ENCODE data around the gene CYP3A7.
"Not testable (repeated sequence)": the region's sequence is repeated elsewhere in the genome, so short reads cannot be mapped to it uniquely, and the experiment has no call there.

CYP3A7 gene

DNA sequence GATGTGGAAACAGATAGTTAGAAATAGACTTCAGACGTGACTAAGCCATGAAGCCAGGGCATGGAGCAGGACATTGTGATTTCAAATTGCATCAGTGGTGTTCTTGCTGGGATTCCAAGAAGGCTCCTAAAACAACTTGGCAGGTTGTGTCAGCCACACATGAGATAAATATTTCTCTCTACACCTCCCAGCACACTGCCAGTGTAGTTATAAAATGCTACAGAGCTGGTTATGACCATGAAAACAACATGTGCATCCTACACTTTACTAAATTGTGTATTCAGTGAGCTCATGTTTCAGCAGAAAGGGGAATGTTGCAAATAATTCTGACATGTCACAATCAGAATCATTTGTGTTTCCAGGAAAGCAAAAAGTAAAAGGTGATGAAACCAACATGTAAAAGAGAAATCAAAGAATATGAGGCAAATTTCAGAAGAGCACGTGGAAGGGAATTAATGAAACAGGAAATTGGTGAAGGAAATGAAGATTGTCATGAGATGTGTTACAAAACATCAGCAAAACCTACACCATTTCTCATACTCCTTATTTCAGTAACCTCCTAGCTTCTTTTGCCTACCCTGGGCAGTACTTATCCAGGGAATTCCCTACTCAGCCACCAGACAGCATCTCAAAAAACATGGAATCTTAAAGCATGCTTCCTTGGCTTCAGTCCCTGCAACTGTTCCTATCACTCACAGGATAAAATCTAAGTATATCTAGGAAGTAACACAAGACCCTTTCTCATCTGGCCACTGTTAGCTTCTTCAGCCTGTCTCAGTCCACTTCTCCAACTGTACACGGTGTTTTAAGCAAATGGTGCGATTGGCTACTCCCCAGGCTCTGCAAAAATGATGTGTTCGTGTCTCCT, 5.8 kb upstream of the CYP3A7 start:
- Histone ChIP-seq H3K4me1 (ENCODE audit: insufficient read depth, low read length) (no peaks in the 10 kb centered on the region), H3K4me3 (ENCODE audit: low read depth in 1 of 2, low read length in 2 of 2) (no peak overlapping the region), H3K27ac (ENCODE audit: low read depth, low read length) (no peak overlapping the region), H3K9me3 (ENCODE audit: low read length) (no peaks in the 10 kb centered on the region), H3K27me3 (ENCODE audit: control insufficient read depth in 1 of 2, insufficient read depth in 2 of 2, low read length in 2 of 2) (no peaks in the 10 kb centered on the region), H3K36me3 (ENCODE audit: insufficient read depth, low read length) (no peaks in the 10 kb centered on the region), H3K9ac (ENCODE audit: low read length) (no peak overlapping the region)

DNA sequence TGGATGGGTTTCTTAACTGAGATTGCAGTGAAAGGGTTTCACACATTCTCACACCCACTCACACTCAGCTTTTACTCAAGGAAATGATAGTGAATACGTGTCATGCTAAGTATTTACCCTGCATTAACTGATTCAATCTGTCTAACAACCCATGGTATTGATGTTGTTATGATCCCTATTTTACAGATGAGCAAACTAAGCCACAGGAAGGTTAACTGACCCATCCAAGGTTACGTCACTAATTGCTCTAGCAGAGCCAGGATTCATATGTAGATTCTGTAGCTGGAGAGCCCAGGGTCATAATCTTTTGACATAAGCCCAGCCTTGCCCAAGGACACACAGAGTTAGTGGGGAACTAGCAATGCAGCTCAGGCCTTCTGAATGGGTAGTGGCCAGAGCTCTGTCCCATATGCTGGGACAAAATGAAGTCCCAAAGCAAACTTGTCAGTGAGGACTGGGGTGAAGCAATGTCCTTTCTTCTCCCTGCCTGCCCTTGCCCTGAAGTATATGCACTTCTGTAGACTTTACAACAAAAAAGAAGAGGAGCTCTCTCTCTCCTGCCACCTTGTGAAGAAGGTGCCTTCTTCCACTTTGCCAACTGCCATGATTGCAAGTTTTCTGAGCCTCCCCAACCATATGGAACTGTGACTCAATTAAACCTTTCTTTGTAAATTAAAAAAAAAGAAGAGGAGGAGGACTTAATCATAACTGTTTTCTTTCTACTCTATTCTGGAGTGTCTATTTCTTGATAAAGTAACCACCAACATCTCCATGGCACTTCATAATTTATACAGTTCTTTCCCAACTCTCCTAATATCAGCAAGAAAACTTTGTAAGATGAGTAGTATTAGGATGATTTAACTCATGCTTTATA, 4.9 kb upstream of the CYP3A7 start:
- Histone ChIP-seq H3K4me1 (ENCODE audit: insufficient read depth, low read length) (no peaks in the 10 kb centered on the region), H3K36me3 (ENCODE audit: insufficient read depth, low read length) (no peaks in the 10 kb centered on the region), H3K27me3 (ENCODE audit: control insufficient read depth in 1 of 2, insufficient read depth in 2 of 2, low read length in 2 of 2) (no peaks in the 10 kb centered on the region), H3K4me3 (ENCODE audit: low read depth in 1 of 2, low read length in 2 of 2) (no peak overlapping the region), H3K9ac (ENCODE audit: low read length) (no peak overlapping the region), H3K9me3 (ENCODE audit: low read length) (no peaks in the 10 kb centered on the region), H3K27ac (ENCODE audit: low read depth, low read length) (no peak overlapping the region)

DNA sequence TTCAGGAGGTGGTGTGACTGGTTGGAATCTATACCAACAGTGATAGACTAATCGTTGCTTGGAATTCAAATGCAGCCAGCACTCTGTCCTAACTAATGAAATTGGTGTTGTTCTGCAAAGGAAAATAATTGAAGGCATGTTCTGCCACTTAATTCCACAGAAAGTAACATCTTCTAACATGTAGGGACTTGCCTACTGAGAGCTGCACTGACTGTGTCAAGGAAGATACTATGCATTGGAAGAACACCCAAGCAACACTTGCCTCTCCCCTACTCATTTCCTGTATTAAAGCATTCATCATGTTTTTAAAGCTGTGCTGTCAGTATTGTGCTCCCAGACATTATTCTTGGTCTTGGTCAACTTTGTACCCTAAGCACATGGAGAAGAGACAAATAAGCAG, 2.7 kb upstream of the CYP3A7 start:
- Histone ChIP-seq H3K9ac (ENCODE audit: low read length) (no peak overlapping the region), H3K9me3 (ENCODE audit: low read length) (no peaks in the 10 kb centered on the region), H3K4me1 (ENCODE audit: insufficient read depth, low read length) (no peaks in the 10 kb centered on the region), H3K4me3 (ENCODE audit: low read depth in 1 of 2, low read length in 2 of 2) (no peak overlapping the region), H3K27ac (ENCODE audit: low read depth, low read length) (no peak overlapping the region), H3K27me3 (ENCODE audit: control insufficient read depth in 1 of 2, insufficient read depth in 2 of 2, low read length in 2 of 2) (no peaks in the 10 kb centered on the region), H3K36me3 (ENCODE audit: insufficient read depth, low read length) (no peaks in the 10 kb centered on the region)

DNA sequence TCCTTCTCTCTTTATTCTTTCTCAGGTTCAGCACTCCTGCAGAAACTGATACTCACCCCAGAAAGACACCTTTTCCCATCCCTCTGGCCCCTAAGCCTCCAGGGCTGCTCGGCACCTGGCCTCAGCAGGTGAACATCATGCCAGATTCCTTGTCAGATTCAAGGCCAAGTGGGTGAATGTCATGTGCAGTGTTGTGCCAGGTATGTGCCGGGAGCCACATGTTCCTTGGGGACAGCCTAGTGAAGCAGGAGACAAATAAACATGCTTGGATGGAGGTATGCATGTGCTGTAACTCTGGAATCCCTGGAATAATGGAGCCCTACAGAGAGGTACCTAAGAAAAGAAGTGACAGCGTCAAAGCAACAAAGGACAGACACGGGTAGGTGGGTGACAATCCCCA, 1.7 kb upstream of the CYP3A7 start:
- H3K27me3 ChIP-seq (ENCODE audit: control insufficient read depth in 1 of 2, insufficient read depth in 2 of 2, low read length in 2 of 2); H3K9ac ChIP-seq (ENCODE audit: low read length); H3K9me3 ChIP-seq (ENCODE audit: low read length); H3K4me1 ChIP-seq (ENCODE audit: insufficient read depth, low read length); H3K36me3 ChIP-seq (ENCODE audit: insufficient read depth, low read length); H3K4me3 ChIP-seq (ENCODE audit: low read depth in 1 of 2, low read length in 2 of 2); H3K27ac ChIP-seq (ENCODE audit: low read depth, low read length): not testable (repeated sequence)

DNA sequence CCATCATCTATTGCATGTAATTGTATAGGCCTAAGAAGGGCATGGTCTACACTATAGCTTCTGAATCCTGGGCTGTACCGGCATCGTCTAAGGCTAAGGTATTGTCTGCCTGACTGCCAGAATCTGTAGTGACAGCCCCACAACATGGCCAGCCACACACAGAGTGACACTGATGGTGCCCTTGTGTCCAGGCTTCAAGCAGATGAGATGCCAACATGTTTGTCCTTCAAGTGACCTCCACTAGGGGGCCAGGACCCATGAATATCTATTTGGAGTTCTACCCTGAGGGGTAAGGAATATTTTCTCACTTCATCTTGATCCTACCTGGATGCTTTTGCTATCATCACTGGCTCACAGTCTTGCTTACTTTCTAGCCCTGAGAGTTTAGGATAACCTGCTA, 1.5 kb downstream of the CYP3A7 start:
- H3K4me1 ChIP-seq (ENCODE audit: insufficient read depth, low read length) = no peaks in the 10 kb centered on the region

DNA sequence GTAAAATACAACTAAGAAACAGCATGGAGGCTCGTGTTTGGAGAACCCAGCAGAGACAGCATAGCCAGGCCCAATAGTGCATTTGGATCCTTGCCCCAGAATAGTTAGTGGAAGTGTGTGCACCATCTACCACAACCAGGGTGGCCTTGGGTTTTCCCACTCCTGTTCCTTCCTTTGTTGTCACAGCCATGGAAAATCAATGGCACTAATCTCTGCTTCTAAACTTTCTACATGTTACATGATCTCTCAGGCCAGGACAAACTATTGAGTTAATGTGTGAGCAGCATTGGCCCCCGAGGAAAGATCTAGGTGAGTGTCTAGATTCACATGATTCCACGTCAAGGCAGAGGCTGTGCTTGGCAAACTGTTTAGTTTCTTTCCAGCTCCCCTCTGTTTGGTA, 2.0 kb downstream of the CYP3A7 start:
- no peak overlapping the region for H3K4me3 ChIP-seq (ENCODE audit: low read depth in 1 of 2, low read length in 2 of 2)
- H3K36me3 ChIP-seq (ENCODE audit: insufficient read depth, low read length) = no peaks in the 10 kb centered on the region
- H3K27me3 ChIP-seq (ENCODE audit: control insufficient read depth in 1 of 2, insufficient read depth in 2 of 2, low read length in 2 of 2) = no peaks in the 10 kb centered on the region
- H3K27ac ChIP-seq (ENCODE audit: low read depth, low read length) = no peak overlapping the region
- no peak overlapping the region for H3K9ac ChIP-seq (ENCODE audit: low read length)
- H3K9me3 ChIP-seq (ENCODE audit: low read length) = no peaks in the 10 kb centered on the region
- no peaks in the 10 kb centered on the region for H3K4me1 ChIP-seq (ENCODE audit: insufficient read depth, low read length)

More for the DNA sequence above, 1.5 kb downstream of the CYP3A7 start:
- Histone ChIP-seq H3K36me3 (ENCODE audit: insufficient read depth, low read length) (no peaks in the 10 kb centered on the region), H3K27ac (ENCODE audit: low read depth, low read length) (no peak overlapping the region), H3K27me3 (ENCODE audit: control insufficient read depth in 1 of 2, insufficient read depth in 2 of 2, low read length in 2 of 2) (no peaks in the 10 kb centered on the region), H3K4me3 (ENCODE audit: low read depth in 1 of 2, low read length in 2 of 2) (no peak overlapping the region), H3K9me3 (ENCODE audit: low read length) (no peaks in the 10 kb centered on the region), H3K9ac (ENCODE audit: low read length) (no peak overlapping the region)

DNA sequence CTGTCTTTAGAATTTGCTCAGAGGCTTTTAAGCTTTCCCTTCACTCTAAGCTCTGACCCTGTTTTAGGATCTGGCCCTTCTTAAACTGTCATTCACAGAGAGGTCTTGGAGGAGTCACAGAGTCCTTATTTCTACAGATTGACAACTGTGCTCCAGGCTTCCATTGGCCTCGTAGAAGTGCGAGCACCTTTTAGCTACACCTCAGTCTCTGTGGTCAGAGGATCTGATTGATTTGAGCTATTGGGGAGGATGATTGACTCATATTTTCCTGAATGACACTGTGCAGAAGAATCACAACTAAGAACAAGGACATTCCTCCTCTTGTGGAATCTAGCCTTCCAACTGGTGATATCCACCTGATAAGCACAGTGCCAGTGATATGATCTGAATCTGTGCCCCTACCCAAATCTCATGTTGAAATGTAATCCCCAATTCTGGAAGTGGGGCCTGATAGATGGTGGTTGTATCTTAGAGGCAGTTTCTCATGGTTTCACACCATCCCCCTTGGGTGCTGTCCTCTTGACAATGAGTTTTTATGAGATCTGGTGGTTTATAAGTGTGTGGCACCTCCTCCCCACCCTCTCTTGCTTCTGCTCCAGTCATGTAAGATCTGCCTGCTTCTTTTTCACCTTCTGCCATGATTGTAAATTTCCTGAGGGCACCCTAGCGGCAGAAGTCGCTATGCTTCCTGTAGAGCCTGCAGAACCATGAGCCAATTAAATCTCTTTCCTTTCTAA, 3.2 kb downstream of the CYP3A7 start:
- Histone ChIP-seq H3K27ac (ENCODE audit: low read depth, low read length) (no peak overlapping the region), H3K4me1 (ENCODE audit: insufficient read depth, low read length) (no peaks in the 10 kb centered on the region), H3K36me3 (ENCODE audit: insufficient read depth, low read length) (no peaks in the 10 kb centered on the region), H3K4me3 (ENCODE audit: low read depth in 1 of 2, low read length in 2 of 2) (no peak overlapping the region), H3K9ac (ENCODE audit: low read length) (no peak overlapping the region), H3K27me3 (ENCODE audit: control insufficient read depth in 1 of 2, insufficient read depth in 2 of 2, low read length in 2 of 2) (no peaks in the 10 kb centered on the region), H3K9me3 (ENCODE audit: low read length) (no peaks in the 10 kb centered on the region)

DNA sequence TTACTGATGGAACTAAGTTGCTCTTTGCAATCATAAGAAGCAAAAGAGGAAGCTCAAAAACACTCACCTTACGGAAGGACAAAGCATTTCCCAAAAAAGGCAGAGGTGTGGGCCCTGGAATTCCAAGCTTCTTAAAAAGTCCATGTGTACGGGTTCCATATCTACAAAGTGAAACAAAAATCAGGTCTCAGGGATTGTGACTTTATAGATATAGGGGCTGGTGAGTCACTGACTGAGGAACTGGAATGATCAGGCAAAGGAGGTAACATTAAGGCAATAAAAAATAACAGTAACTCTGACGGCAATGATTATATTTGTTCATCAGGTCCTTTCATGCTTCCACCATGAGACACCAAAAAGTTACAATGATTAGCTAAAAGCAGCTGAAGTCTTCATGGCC, 4.0 kb downstream of the CYP3A7 start:
- Histone ChIP-seq H3K4me3 (ENCODE audit: low read depth in 1 of 2, low read length in 2 of 2) (no peak overlapping the region), H3K9ac (ENCODE audit: low read length) (no peak overlapping the region), H3K9me3 (ENCODE audit: low read length) (no peaks in the 10 kb centered on the region), H3K36me3 (ENCODE audit: insufficient read depth, low read length) (no peaks in the 10 kb centered on the region), H3K27me3 (ENCODE audit: control insufficient read depth in 1 of 2, insufficient read depth in 2 of 2, low read length in 2 of 2) (no peaks in the 10 kb centered on the region), H3K4me1 (ENCODE audit: insufficient read depth, low read length) (no peaks in the 10 kb centered on the region), H3K27ac (ENCODE audit: low read depth, low read length) (no peak overlapping the region)

DNA sequence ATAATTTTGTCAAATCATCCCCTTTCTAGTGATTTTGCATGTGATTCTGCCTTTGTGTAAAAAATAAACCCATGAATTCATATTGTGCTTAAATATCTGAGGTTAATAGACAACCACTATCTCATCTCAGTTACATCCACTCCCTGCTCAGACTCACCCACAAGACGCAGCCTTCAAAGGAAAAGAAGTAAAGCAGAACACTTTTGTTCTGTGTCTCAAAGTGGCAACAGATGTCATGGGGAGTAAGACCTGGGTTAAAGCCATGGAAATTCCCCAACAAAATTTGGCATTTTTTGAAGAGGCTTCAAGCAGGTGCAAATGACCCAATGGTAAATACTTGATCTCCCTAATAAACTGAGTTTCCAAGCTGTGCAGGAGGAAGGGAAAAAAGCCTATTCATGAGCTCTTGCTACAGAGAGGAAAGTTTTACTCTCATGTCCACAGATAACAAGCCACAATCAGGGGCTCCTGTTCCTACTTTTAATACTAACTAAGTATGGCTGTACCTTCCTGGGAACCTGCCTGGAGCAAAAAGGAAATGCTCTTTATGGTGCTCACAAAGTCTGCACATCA, 4.7 kb downstream of the CYP3A7 start:
- H3K9me3 ChIP-seq (ENCODE audit: low read length) = no peaks in the 10 kb centered on the region
- H3K4me3 ChIP-seq (ENCODE audit: low read depth in 1 of 2, low read length in 2 of 2) = no peak overlapping the region
- no peaks in the 10 kb centered on the region for H3K4me1 ChIP-seq (ENCODE audit: insufficient read depth, low read length)
- no peaks in the 10 kb centered on the region for H3K27me3 ChIP-seq (ENCODE audit: control insufficient read depth in 1 of 2, insufficient read depth in 2 of 2, low read length in 2 of 2)
- no peak overlapping the region for H3K9ac ChIP-seq (ENCODE audit: low read length)
- no peaks in the 10 kb centered on the region for H3K36me3 ChIP-seq (ENCODE audit: insufficient read depth, low read length)
- H3K27ac ChIP-seq (ENCODE audit: low read depth, low read length) = no peak overlapping the region

DNA sequence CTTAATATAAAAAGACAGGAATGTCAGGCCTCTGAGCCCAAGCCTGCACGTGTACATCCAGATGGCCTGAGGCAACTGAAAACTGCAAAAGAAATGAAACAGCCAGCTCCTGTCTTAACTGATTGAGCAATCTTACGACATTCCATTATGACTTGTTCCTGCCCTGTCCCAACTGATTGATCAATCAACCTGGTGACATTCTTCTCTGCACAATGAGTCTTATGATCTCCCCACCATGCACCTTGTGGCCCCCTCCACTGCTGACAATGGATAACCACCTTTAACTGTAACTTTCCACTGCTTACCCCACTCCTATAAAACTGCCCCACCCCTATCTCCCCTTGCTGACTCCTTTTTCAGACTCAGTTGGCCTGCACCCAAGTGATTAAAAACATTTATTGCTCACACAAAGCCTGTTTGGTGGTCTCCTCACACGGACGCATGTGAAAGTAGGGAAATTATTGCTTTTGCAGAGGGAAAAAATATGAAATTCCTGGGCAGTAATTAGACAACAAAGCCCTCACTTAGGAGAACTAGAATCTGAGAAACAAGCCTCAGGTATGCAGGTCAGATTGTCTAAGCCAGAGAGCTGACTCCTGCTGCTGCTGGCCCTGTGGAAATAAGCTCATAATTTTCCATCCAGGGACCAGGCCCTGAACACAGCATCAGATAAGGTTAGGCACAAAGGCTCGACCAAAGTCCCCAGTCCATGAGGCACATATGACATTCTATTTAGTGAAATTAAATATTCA, 5.3 kb downstream of the CYP3A7 start:
- no peak overlapping the region for H3K9ac ChIP-seq (ENCODE audit: low read length)
- H3K4me3 ChIP-seq (ENCODE audit: low read depth in 1 of 2, low read length in 2 of 2) = no peak overlapping the region
- no peak overlapping the region for H3K27ac ChIP-seq (ENCODE audit: low read depth, low read length)
- H3K4me1 ChIP-seq (ENCODE audit: insufficient read depth, low read length) = no peaks in the 10 kb centered on the region
- H3K9me3 ChIP-seq (ENCODE audit: low read length) = no peaks in the 10 kb centered on the region
- no peaks in the 10 kb centered on the region for H3K27me3 ChIP-seq (ENCODE audit: control insufficient read depth in 1 of 2, insufficient read depth in 2 of 2, low read length in 2 of 2)
- H3K36me3 ChIP-seq (ENCODE audit: insufficient read depth, low read length) = no peaks in the 10 kb centered on the region
